ENCODE data around the gene GRM7.

Gene GRM7

DNA sequence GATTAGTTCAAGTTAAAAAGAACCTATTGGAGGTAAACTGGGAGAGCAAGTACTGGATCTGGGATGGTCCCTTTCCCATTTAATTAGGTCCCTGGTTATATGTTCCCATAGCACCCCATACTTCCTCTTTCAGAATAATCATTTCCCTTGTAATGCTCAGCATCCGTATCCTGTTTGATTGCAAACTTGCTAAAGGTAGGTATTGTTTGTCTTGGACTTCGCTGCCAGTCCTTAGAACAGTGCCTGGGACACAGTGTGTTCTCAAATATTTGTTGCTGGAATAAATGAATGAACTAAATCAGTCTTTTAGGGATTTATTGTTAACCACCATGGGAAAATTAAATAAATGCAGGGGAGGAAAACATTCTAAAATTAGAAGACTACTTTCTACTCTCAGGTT lies 299.8 kb downstream of the GRM7 start:
- DNase-seq: no peak

GRCh38 chr3:7166460-7166859 lies 305.5 kb downstream of the GRM7 start:
- no peak for DNase-seq

GRCh38 chr3:7171493-7171892 lies 310.6 kb downstream of the GRM7 start:
- no peak for DNase-seq

GRCh38 chr3:7172996-7173395 lies 312.1 kb downstream of the GRM7 start:
- DNase-seq: no peak

DNA sequence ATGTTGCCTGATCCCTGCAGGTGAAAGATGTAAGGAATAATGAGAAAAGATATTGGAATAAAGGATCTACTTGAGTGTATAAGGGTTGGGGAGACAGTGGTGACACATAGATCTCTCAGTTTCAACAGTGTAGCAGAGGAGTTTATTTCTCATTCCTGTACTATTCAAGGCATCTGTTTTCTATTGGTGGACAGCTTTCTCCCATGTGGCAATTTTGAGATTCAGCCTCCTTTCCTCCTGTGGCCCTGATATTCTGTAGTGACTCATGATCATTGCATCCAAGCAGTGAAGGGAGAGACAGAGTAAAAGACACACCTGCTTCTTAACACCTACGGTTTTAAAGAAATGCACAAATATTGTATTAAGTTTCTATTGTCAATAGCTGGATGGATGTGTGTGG lies 327.6 kb downstream of the GRM7 start:
- DNase-seq: no peak

GRCh38 chr3:7190095-7190494 lies 329.2 kb downstream of the GRM7 start:
- DNase-seq: no peak

DNA sequence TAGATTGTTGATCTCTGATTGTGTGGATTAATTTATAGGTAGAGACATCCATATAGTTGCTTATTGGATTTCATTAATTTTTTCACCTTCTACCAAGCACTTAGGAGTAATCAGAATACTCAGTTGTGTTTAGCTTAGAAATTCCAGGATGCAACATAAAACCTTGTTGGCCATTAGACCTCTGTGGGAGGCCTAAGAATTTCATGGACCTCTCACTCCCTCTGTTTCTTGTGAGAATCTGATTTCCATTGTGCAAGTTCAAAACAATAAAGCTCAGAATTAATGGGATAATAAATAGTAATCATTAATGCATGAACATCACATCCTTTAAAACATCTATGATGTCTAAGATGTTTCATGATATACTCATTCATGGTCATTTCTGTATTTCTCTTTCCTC lies 332.4 kb downstream of the GRM7 start:
- DNase-seq: no peak

DNA sequence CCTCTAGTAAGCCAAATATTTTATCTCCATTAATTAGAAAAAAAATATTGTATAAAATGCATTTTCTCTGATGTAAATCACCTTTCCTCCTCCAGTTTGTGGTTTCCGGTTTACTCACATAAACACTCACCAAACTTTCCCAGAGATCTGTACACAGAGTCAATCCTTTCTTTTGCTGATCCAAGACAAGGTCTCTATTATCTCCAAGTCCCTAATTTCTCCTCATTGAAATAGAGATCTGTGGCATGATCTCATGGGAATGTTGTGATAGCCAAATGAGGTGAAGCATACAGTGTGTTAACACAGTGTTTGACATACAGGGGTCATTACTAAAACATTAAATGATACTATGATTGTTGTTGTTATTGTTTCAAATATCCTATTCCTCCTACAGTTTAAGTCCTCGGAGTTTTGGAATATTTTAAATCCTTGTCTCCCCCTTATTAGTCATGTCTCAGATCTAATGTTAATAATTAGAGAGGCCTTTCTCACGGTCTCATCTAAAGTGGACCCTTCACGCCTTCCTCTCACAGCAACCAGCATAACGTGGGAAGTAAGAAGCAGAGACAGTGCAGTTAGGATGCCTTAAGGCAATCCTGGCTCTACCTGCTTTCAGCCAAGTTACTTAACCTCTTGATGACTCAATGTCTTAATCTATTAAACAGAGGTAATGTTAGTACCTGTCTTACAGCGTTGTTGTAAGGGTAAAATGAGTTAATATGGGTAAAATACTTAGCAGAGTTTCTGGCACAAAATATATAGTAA lies 333.3 kb downstream of the GRM7 start:
- DNase-seq: no peak

GRCh38 chr3:7195934-7196333 lies 335.0 kb downstream of the GRM7 start:
- DNase-seq: no peak

GRCh38 chr3:7201784-7202183 lies 340.9 kb downstream of the GRM7 start:
- DNase-seq: no peak

DNA sequence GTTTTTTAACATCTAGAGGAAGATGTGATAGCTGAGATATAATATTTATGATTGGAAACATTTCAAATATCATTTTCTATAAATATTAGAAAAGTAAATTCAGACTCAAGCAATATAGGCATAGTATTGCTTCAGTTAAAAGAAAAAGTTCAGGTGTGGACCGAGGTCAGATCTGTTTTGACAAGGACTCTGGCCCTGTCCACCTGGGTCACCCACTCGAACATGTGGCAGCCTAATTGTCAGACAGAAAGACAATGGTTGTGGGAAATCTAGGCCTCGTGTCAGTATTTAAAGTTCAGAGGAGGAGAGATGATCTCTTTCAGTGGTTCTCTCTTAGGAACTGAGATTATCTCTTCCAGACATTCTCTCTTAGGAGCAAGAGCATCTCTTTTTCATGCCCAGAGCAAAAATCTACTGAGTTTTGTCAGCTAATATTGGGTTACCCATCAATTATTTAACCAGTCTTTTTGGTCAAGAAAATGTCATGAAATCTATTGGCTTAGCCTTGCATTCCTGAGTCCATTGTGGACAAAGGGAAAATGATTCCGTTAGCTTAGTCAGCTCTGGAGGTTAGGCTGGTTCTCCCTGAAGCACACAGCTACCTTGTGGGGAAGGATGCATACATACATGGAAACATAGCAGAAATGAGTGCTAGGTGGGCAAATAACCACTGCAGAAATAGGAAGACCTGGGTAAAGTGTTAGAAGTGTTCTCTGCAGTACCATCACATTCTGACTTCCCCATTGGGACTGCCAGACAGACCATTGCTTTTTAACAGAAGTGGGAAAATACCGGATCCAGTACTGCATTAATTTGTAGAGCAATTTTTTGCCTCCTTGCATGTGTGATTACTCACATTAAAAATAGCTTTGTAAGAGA lies 343.3 kb downstream of the GRM7 start:
- DNase-seq: no peak

- DNase-seq: no peak
These were observed 343.9 kb downstream of the GRM7 start for GRCh38 chr3:7204848-7205156.

- DNase-seq: no peak
These were observed 344.6 kb downstream of the GRM7 start for GRCh38 chr3:7205535-7205934.

DNA sequence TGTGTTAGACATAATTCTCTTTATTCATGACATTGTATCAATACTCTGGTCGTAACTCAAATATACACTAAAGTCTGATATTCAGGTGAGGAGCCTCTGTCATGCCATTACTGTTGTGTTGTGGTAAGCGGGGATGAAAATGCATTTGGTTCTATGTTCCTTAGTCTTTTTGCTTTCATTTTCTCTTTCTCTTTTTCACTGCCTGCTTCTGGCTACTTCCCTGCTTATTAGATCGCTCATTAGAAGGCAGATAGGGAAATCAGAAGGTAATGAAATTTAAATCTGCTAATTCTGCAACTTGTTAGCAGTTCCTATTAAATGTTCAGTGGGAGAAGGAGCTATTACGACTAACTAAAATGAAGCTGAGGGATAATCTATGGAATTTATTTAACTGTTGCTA lies 345.0 kb downstream of the GRM7 start:
- no peak for DNase-seq

DNA sequence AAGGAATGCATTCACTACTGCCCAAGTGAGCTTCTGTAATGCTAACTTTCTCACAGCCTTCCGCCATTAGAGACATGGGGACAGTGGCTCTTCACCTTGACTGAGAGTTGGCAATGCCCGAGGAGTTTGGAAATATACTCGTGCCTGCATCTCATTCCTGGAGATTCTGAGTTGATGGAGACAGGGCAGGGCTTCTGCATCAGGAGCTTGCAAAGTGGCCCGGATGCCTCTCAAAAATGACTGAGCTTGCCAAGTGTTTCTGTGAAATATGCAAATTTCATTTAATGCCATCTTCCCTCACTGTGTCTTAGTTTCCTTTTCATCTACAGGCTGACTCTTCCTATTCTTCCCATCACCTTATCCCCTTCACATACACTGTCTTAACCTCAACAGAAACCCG lies 346.2 kb downstream of the GRM7 start:
- no peak for DNase-seq

DNA sequence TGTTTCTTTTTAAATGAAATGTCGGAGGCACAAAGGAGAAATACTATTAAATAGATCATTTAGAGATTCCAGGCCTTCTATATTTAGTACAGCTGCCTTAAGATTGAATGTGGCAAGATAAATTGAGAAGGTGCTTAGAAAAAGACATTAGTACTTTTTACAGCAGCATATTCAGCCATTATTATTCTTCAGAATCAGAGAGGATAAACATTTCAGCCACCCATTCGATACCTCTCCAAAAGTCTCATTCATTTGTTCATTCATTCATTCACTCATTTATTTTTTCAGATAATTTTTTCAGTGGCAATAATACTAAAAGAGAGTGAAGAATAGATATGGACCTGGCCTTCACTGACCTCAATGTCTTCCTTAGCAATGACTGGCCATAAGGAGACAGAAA lies 347.0 kb downstream of the GRM7 start:
- DNase-seq: no peak

GRCh38 chr3:7209098-7209497 lies 348.2 kb downstream of the GRM7 start:
- peak in 1 of 5 experiments; percentile 2 for DNase-seq

DNA sequence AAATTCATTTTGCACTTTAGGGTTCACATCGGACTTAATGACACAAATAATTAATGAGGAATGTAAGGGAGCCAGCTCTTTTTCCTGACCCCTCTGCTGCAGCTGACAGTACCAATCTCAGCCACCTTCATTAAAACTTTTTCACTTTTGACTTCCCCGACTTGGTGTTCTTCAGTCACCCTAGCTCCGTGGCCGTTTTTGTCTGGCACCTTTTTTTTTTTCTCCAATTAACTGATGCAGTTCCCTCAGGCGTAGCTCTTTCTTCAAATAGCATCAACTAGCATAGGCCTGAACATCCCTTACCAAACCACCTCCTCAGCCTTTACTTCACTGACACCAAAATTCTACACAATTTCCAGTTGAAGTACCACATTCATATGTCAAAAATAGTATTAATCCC lies 350.8 kb downstream of the GRM7 start:
- DNase-seq: no peak

- no peak for DNase-seq
These were observed 354.8 kb downstream of the GRM7 start for GRCh38 chr3:7215706-7216105.

GRCh38 chr3:7226393-7226792 lies 365.5 kb downstream of the GRM7 start:
- DNase-seq: no peak

DNA sequence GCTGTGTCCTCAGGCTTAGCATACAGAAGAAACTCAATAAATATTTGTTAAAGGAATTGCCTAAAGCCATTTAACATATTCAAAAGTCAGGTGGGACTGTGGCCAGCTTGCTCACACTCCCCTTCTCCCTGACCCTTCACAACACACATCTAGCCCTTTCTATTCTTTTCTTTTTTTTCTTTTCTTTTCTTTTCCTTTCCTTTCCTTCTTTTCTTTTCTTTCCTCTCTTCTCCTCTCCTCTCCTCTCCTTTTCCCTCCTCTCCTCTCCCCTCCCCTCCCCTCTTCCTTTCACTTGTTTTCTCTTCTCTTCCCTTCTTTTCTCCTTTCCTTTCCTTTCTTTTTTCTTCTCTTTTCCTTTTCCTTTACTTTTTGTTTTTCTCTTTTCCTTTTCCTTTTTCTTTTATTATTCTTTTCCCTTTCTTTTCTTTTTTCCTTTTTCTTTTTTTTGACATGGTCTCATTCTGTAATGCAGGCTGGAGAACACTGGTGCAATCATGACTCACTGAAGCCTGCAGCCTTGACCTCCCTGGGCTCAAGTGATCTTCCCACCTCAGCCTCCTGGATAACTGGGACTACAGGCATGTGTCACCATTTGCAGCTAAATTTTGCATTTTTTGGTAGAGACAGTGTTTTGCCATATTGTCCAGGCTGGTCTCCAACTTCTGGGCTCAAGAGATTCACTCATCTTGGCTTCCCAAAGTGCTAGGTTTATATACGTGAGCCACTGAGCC lies 377.8 kb downstream of the GRM7 start:
- DNase-seq: no peak

DNA sequence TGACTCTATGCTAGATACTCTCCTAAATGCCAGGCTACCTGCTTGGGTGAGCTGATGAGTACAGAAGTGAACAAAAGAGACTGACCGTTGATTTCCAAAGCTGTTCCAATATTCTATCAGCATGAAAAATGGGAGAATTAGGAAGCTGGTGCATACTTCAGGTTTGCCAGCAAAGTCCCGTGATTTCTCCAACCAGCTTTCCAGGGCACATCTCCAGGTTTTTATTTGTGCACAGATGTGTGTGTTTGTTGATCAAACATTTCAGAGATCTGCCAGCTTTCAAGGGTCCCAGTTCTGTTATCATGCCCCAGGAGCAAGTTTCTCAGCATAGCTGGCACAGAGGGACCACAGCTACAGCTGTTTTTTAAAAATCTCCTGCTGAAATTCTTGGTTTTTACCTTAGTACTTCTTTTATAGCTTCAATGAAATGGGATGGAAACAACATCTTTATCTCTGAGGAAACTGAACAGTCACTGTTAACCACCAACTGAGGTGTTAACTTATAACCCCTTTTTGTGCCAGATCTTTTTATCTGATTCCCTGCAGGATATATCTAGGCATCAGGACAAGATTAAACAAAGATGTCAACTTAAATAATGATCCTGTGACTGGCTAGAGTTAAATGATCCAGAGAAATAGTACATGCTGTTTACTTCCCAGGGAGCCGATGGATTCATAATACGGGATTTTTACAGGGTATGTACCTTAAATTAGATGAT lies 380.8 kb downstream of the GRM7 start:
- DNase-seq: no peak

GRCh38 chr3:7242303-7242635 lies 381.4 kb downstream of the GRM7 start:
- no peak for DNase-seq

Data from T-helper 2 cell (primary cell).